ENCODE results near the gene PVALEF.

GRCh38 chr17:81134064-81134781 is 31.1 kb upstream of the PVALEF start:
- TF ChIP-seq, protein P1, sequence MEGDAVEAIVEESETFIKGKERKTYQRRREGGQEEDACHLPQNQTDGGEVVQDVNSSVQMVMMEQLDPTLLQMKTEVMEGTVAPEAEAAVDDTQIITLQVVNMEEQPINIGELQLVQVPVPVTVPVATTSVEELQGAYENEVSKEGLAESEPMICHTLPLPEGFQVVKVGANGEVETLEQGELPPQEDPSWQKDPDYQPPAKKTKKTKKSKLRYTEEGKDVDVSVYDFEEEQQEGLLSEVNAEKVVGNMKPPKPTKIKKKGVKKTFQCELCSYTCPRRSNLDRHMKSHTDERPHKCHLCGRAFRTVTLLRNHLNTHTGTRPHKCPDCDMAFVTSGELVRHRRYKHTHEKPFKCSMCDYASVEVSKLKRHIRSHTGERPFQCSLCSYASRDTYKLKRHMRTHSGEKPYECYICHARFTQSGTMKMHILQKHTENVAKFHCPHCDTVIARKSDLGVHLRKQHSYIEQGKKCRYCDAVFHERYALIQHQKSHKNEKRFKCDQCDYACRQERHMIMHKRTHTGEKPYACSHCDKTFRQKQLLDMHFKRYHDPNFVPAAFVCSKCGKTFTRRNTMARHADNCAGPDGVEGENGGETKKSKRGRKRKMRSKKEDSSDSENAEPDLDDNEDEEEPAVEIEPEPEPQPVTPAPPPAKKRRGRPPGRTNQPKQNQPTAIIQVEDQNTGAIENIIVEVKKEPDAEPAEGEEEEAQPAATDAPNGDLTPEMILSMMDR (IDR thresholded peaks at IDR 0.05): no peak
- no peak for TF ChIP-seq EP300 (IDR thresholded peaks at IDR 0.05)
- TF ChIP-seq POLR2A (IDR thresholded peaks at IDR 0.05): no peak
